ENCODE measurements around the gene LAMP5.

LAMP5 gene

GRCh38 chr20:9572670-9573069 lies 58.3 kb downstream of the LAMP5 start:
- Histone ChIP-seq H3K4me1 (ENCODE audit: control extremely low read depth in 1 of 4, control insufficient read depth in 4 of 4, insufficient read depth in 4 of 4, low read length in 3 of 4) (no peaks in the 10 kb centered on the region), H3K9me3 (ENCODE audit: control extremely low read depth in 1 of 5, control insufficient read depth in 4 of 5, insufficient read depth in 2 of 5, low read depth in 1 of 5, low read length in 4 of 5) (peaks cover 0 to 2% (median 0%) of the 10 kb centered on the region in 5 experiments), H3K27ac (ENCODE audit: insufficient read depth in 1 of 2, low read depth in 1 of 2, low read length in 2 of 2, poor library complexity in 1 of 2, severe bottlenecking in 2 of 2) (no peak overlapping the region), H3K4me3 (ENCODE audit: control insufficient read depth in 1 of 7, extremely low read depth in 1 of 7, insufficient read depth in 4 of 7, low read depth in 2 of 7, low read length in 6 of 7) (no peak overlapping the region), H3K27me3 (replicated peaks in 2 of 5; ENCODE audit: control insufficient read depth in 4 of 5, insufficient read depth in 5 of 5, low read length in 4 of 5) (peaks cover 0 to 33% (median 16%) of the 10 kb centered on the region in 5 experiments), H3K36me3 (ENCODE audit: control insufficient read depth in 4 of 4, insufficient read depth in 4 of 4, low read length in 3 of 4) (no peaks in the 10 kb centered on the region)
- ChIA-PET POLR2A (no interaction called here), CTCF (no interaction called here)
- 13% methylated on average over 2 of the region's 2 CpGs for WGBS (ENCODE audit: insufficient coverage)
- DNase-seq = no peak

DNA sequence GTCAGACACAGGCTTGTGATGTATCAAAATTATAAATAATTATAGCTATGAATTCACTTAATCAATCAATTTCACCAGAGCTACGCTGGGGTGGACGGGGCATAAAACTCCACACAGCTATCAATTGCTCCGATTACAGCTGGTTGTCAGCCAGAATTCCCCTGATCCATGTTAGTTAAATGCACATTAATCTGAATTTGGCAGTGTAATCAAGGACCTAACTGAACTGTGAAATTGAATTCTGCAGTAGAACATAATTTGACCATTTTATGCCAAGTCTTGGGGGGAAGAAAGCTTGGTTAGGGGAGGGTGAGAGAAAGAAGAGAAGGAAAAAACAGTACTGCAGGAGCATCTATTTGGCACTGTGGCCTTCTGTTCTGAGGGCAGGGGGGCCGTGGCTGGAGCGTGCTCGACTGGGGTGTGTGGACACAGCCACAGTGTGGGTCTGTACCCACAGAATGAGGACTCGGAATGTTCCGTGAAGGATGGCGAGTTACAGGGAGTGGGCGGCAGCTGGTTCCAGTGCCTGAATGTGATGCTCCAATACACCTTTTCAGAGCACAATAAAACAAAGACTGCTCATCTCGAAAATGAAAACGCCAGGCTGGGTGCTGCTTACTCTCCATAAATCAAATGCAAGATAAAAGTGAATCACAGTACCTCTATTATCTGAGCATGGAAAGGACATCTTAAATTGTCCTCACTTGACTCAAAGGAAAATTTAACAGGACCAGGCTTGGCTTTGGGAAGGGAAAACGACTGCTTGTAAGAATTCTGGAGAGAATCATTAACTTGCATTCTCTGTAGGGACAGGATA lies 59.2 kb downstream of the LAMP5 start:
- H3K4me3 ChIP-seq (ENCODE audit: control insufficient read depth in 1 of 7, extremely low read depth in 1 of 7, insufficient read depth in 4 of 7, low read depth in 2 of 7, low read length in 6 of 7) = no peak overlapping the region
- peaks cover 0 to 33% (median 16%) of the 10 kb centered on the region in 5 experiments for H3K27me3 ChIP-seq (replicated peaks in 2 of 5; ENCODE audit: control insufficient read depth in 4 of 5, insufficient read depth in 5 of 5, low read length in 4 of 5)
- peaks cover 0 to 1% (median 0%) of the 10 kb centered on the region in 4 experiments for H3K4me1 ChIP-seq (ENCODE audit: control extremely low read depth in 1 of 4, control insufficient read depth in 4 of 4, insufficient read depth in 4 of 4, low read length in 3 of 4)
- ChIA-PET POLR2A (no interaction called here), CTCF (no interaction called here)
- H3K27ac ChIP-seq (ENCODE audit: insufficient read depth in 1 of 2, low read depth in 1 of 2, low read length in 2 of 2, poor library complexity in 1 of 2, severe bottlenecking in 2 of 2) = no peak overlapping the region
- DNase-seq = no peak
- H3K9me3 ChIP-seq (ENCODE audit: control extremely low read depth in 1 of 5, control insufficient read depth in 4 of 5, insufficient read depth in 2 of 5, low read depth in 1 of 5, low read length in 4 of 5) = peaks cover 0 to 2% (median 0%) of the 10 kb centered on the region in 5 experiments
- H3K36me3 ChIP-seq (ENCODE audit: control insufficient read depth in 4 of 4, insufficient read depth in 4 of 4, low read length in 3 of 4) = no peaks in the 10 kb centered on the region
- WGBS (ENCODE audit: insufficient coverage) = 50% methylated on average over 11 of the region's 13 CpGs

DNA sequence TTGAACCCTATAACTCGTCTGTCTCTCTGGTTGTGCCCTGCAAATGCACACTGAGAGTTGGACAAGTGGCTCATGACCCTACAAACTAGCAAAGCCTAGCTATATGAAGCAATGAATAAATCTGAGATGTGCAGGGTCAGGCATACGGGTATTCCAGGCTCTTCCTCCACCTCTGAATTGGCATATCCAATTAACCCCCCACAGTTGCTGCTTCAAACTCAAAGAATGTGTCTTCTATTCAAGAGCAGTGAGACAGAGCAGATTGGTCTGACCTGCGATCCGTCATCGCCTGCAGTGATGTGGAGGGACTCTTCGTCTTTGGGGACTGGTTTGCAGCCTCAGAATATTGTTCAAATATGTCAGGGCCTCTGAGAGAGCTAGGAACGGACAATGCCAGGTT lies 59.8 kb downstream of the LAMP5 start:
- peaks cover 0 to 3% (median 0%) of the 10 kb centered on the region in 4 experiments for H3K4me1 ChIP-seq (ENCODE audit: control extremely low read depth in 1 of 4, control insufficient read depth in 4 of 4, insufficient read depth in 4 of 4, low read length in 3 of 4)
- H3K27me3 ChIP-seq (replicated peaks in 2 of 5; ENCODE audit: control insufficient read depth in 4 of 5, insufficient read depth in 5 of 5, low read length in 4 of 5) = peaks cover 0 to 33% (median 16%) of the 10 kb centered on the region in 5 experiments
- no peak overlapping the region for H3K4me3 ChIP-seq (ENCODE audit: control insufficient read depth in 1 of 7, extremely low read depth in 1 of 7, insufficient read depth in 4 of 7, low read depth in 2 of 7, low read length in 6 of 7)
- DNase-seq = no peak
- POLR2A ChIA-PET = no interaction called here
- H3K36me3 ChIP-seq (ENCODE audit: control insufficient read depth in 4 of 4, insufficient read depth in 4 of 4, low read length in 3 of 4) = no peaks in the 10 kb centered on the region
- H3K27ac ChIP-seq (ENCODE audit: insufficient read depth in 1 of 2, low read depth in 1 of 2, low read length in 2 of 2, poor library complexity in 1 of 2, severe bottlenecking in 2 of 2) = no peak overlapping the region
- peaks cover 0 to 2% (median 0%) of the 10 kb centered on the region in 5 experiments for H3K9me3 ChIP-seq (ENCODE audit: control extremely low read depth in 1 of 5, control insufficient read depth in 4 of 5, insufficient read depth in 2 of 5, low read depth in 1 of 5, low read length in 4 of 5)
- CTCF ChIA-PET = no interaction called here
- 56% methylated on average over 4 of the region's 7 CpGs for WGBS (ENCODE audit: insufficient coverage)

DNA sequence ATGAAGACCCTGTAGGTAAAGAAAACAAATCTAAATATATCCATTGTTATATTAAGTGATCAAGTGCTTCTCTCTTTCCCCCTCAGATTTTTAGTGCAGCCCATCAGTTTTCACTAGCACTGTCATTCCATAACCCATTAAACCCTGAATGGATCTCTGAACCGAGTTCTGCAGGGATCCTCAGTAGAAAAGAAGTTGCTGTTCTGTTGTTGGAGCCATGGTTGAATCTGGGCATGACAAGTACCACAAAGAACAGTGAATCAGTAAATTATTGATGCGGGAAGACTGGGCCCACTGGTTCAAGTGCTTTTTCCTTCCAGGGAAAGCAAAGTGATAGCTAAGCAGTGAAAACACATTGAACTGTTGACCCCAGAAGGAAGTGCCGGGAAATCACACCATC lies 60.4 kb downstream of the LAMP5 start:
- WGBS (ENCODE audit: insufficient coverage) = 70% methylated on average over 2 of the region's 3 CpGs
- POLR2A ChIA-PET = no interaction called here
- CTCF ChIA-PET = no interaction called here
- Histone ChIP-seq H3K36me3 (ENCODE audit: control insufficient read depth in 4 of 4, insufficient read depth in 4 of 4, low read length in 3 of 4) (no peaks in the 10 kb centered on the region), H3K27me3 (replicated peaks in 2 of 5; ENCODE audit: control insufficient read depth in 4 of 5, insufficient read depth in 5 of 5, low read length in 4 of 5) (peaks cover 0 to 33% (median 12%) of the 10 kb centered on the region in 5 experiments), H3K27ac (ENCODE audit: insufficient read depth in 1 of 2, low read depth in 1 of 2, low read length in 2 of 2, poor library complexity in 1 of 2, severe bottlenecking in 2 of 2) (no peak overlapping the region), H3K4me1 (ENCODE audit: control extremely low read depth in 1 of 4, control insufficient read depth in 4 of 4, insufficient read depth in 4 of 4, low read length in 3 of 4) (peaks cover 0 to 3% (median 0%) of the 10 kb centered on the region in 4 experiments), H3K4me3 (ENCODE audit: control insufficient read depth in 1 of 7, extremely low read depth in 1 of 7, insufficient read depth in 4 of 7, low read depth in 2 of 7, low read length in 6 of 7) (no peak overlapping the region), H3K9me3 (ENCODE audit: control extremely low read depth in 1 of 5, control insufficient read depth in 4 of 5, insufficient read depth in 2 of 5, low read depth in 1 of 5, low read length in 4 of 5) (peaks cover 0 to 2% (median 0%) of the 10 kb centered on the region in 5 experiments)
- DNase-seq = no peak

DNA sequence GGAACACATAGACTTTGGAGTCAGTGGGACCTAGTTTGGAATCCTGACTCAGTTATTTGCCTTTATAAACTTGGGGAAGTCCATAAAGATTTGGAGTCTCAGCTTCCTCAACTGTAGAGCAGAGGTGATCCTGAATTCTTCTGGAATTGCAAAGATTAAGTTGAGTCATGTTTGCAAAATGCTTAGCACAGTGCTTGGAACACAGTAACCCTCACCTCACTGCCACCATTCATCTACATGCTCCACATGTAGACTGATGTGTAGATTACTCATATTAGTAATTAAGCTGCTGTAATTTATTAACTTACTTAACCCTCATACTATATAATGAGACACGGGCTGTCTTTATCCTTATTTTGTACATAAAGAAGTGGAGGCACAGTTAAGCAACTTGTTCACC lies 61.4 kb downstream of the LAMP5 start:
- Histone ChIP-seq H3K4me1 (ENCODE audit: control extremely low read depth in 1 of 4, control insufficient read depth in 4 of 4, insufficient read depth in 4 of 4, low read length in 3 of 4) (peaks cover 0 to 3% (median 0%) of the 10 kb centered on the region in 4 experiments), H3K36me3 (ENCODE audit: control insufficient read depth in 4 of 4, insufficient read depth in 4 of 4, low read length in 3 of 4) (no peaks in the 10 kb centered on the region), H3K9me3 (ENCODE audit: control extremely low read depth in 1 of 5, control insufficient read depth in 4 of 5, insufficient read depth in 2 of 5, low read depth in 1 of 5, low read length in 4 of 5) (peaks cover 0 to 2% (median 0%) of the 10 kb centered on the region in 5 experiments), H3K4me3 (ENCODE audit: control insufficient read depth in 1 of 7, extremely low read depth in 1 of 7, insufficient read depth in 4 of 7, low read depth in 2 of 7, low read length in 6 of 7) (no peak overlapping the region), H3K27ac (ENCODE audit: insufficient read depth in 1 of 2, low read depth in 1 of 2, low read length in 2 of 2, poor library complexity in 1 of 2, severe bottlenecking in 2 of 2) (no peak overlapping the region), H3K27me3 (replicated peaks in 2 of 5; ENCODE audit: control insufficient read depth in 4 of 5, insufficient read depth in 5 of 5, low read length in 4 of 5) (peaks cover 0 to 29% (median 12%) of the 10 kb centered on the region in 5 experiments)
- ChIA-PET CTCF (no interaction called here), POLR2A (no interaction called here)
- no CpG with 5 or more reads among the region's 1 CpG for WGBS (ENCODE audit: insufficient coverage)
- DNase-seq = no peak

DNA sequence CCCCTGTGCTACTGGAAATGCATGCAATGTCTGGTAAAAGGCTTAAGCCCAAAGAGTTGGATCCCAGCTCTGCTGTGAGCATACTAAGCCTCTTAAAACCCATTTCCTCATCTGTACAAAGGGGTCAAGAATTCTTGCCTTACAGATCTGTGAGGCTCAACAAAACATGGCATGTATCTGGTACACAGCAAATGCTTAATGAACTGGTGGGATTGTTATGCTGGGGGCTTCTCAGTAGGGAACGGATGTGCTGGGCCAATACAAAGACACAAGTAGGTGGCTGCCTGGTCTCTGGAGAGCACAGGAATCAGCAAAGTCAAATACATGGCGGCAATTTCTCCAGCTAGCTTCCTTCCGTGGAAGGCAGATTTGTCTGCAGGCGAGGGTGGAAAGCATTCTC lies 62.3 kb downstream of the LAMP5 start:
- no peaks in the 10 kb centered on the region for H3K36me3 ChIP-seq (ENCODE audit: control insufficient read depth in 4 of 4, insufficient read depth in 4 of 4, low read length in 3 of 4)
- peaks cover 0 to 2% (median 0%) of the 10 kb centered on the region in 5 experiments for H3K9me3 ChIP-seq (ENCODE audit: control extremely low read depth in 1 of 5, control insufficient read depth in 4 of 5, insufficient read depth in 2 of 5, low read depth in 1 of 5, low read length in 4 of 5)
- 93% methylated on average over 2 of the region's 4 CpGs for WGBS (ENCODE audit: insufficient coverage)
- no peak overlapping the region for H3K27ac ChIP-seq (ENCODE audit: insufficient read depth in 1 of 2, low read depth in 1 of 2, low read length in 2 of 2, poor library complexity in 1 of 2, severe bottlenecking in 2 of 2)
- peaks cover 0 to 22% (median 12%) of the 10 kb centered on the region in 5 experiments for H3K27me3 ChIP-seq (replicated peaks in 2 of 5; ENCODE audit: control insufficient read depth in 4 of 5, insufficient read depth in 5 of 5, low read length in 4 of 5)
- DNase-seq = no peak
- H3K4me1 ChIP-seq (ENCODE audit: control extremely low read depth in 1 of 4, control insufficient read depth in 4 of 4, insufficient read depth in 4 of 4, low read length in 3 of 4) = peaks cover 0 to 3% (median 0%) of the 10 kb centered on the region in 4 experiments
- H3K4me3 ChIP-seq (ENCODE audit: control insufficient read depth in 1 of 7, extremely low read depth in 1 of 7, insufficient read depth in 4 of 7, low read depth in 2 of 7, low read length in 6 of 7) = no peak overlapping the region
- CTCF ChIA-PET = interaction anchor here (1.0 kb wide), 1 partner anchor 57 kb away, joined by 3 read pairs; no protein-coding TSS in a partner anchor
- POLR2A ChIA-PET = no interaction called here

GRCh38 chr20:9577397-9577796 lies 63.0 kb downstream of the LAMP5 start:
- H3K4me3 ChIP-seq (ENCODE audit: control insufficient read depth in 1 of 7, extremely low read depth in 1 of 7, insufficient read depth in 4 of 7, low read depth in 2 of 7, low read length in 6 of 7) = no peak overlapping the region
- WGBS (ENCODE audit: insufficient coverage) = 86% methylated on average over 3 of the region's 7 CpGs
- POLR2A ChIA-PET = no interaction called here
- no peak for DNase-seq
- CTCF ChIA-PET = interaction anchor here (1.0 kb wide), 1 partner anchor 57 kb away, joined by 3 read pairs; no protein-coding TSS in a partner anchor
- H3K9me3 ChIP-seq (ENCODE audit: control extremely low read depth in 1 of 5, control insufficient read depth in 4 of 5, insufficient read depth in 2 of 5, low read depth in 1 of 5, low read length in 4 of 5) = peaks cover 0 to 2% (median 0%) of the 10 kb centered on the region in 5 experiments
- no peak overlapping the region for H3K27ac ChIP-seq (ENCODE audit: insufficient read depth in 1 of 2, low read depth in 1 of 2, low read length in 2 of 2, poor library complexity in 1 of 2, severe bottlenecking in 2 of 2)
- peaks cover 0 to 18% (median 10%) of the 10 kb centered on the region in 5 experiments for H3K27me3 ChIP-seq (replicated peaks in 2 of 5; ENCODE audit: control insufficient read depth in 4 of 5, insufficient read depth in 5 of 5, low read length in 4 of 5)
- H3K36me3 ChIP-seq (ENCODE audit: control insufficient read depth in 4 of 4, insufficient read depth in 4 of 4, low read length in 3 of 4) = no peaks in the 10 kb centered on the region
- H3K4me1 ChIP-seq (ENCODE audit: control extremely low read depth in 1 of 4, control insufficient read depth in 4 of 4, insufficient read depth in 4 of 4, low read length in 3 of 4) = peaks cover 0 to 3% (median 0%) of the 10 kb centered on the region in 4 experiments
